ENCODE results near the gene CASTOR1.
A peak's percentile ranks its signal among the peaks of the same experiment; 100 is the strongest.

The CASTOR1 gene

DNA sequence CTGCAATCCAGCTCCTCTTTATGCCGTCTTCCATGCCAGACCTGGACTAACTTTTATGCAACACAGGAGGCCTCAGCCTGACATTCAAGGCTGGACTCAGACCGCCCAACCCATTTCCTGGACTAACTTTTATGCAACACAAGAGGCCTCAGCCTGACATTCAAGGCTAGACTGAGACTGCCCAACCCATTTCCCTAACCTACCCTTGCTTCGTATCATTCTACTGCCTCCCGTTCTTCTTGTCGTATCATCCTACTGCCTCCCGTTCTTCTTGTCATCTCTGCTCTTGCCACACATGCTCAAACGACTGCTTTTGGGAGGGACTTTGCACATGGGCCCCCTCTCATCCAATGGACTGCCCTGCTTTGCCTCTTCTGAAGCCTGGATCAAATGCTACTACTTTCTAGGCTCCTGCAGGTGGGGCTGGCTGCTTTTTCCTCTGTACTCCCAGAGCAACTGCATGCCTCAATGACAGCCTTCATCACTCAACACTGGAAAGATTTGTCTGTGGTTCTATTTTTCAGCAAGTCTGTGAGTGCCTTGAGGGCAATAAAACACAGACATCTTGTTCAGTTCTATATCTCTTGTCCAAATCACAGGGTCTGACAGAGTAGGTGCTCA, 29.6 kb upstream of the CASTOR1 start:
- DNase-seq: no peak

DNA sequence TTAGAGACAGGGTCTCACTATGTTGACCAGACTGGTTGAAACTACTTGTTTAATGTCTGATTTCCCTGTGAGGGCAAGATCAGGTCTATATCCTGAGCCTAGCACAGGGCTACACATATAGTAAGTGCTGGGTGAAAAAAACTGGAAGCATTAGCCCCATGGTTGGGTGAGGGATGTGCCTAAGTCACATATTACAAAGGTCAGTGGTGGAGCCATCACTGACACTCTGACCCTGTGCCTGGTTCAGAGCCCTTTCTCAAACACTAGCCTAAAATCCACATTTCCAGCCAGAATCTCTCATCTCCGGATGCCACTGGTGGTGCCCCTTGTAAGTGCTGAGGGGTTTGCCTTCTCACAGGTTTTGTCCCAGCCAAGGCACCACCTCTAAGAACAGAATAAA, 28.5 kb upstream of the CASTOR1 start:
- no peak for DNase-seq

- DNase-seq: no peak
Measured at GRCh38 chr22:30315962-30316576, 26.8 kb upstream of the CASTOR1 start.

DNA sequence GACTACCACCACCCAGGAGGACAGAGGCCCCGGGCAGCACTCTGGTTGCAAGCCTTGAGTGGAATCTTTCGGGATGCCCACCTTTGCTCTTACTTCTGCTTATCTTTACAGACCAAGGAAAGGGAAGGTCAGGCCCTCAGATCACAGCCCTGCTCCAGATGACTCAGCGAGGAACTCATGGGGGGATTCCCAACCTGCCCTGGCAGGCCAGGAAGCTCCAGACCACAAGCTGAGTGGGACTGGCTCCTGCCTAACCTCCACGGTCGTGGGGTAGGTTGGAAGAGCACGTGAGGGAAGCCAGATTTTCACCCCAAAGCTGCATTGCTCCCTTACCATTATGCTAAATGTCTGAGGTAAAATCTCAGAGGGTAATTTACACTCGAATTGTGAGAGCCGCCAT, 25.6 kb upstream of the CASTOR1 start:
- DNase-seq: no peak

GRCh38 chr22:30313527-30314363, 24.4 kb upstream of the CASTOR1 start:
- DNase-seq: no peak

- DNase-seq: no peak
Measured at GRCh38 chr22:30312053-30312452, 22.7 kb upstream of the CASTOR1 start.

DNA sequence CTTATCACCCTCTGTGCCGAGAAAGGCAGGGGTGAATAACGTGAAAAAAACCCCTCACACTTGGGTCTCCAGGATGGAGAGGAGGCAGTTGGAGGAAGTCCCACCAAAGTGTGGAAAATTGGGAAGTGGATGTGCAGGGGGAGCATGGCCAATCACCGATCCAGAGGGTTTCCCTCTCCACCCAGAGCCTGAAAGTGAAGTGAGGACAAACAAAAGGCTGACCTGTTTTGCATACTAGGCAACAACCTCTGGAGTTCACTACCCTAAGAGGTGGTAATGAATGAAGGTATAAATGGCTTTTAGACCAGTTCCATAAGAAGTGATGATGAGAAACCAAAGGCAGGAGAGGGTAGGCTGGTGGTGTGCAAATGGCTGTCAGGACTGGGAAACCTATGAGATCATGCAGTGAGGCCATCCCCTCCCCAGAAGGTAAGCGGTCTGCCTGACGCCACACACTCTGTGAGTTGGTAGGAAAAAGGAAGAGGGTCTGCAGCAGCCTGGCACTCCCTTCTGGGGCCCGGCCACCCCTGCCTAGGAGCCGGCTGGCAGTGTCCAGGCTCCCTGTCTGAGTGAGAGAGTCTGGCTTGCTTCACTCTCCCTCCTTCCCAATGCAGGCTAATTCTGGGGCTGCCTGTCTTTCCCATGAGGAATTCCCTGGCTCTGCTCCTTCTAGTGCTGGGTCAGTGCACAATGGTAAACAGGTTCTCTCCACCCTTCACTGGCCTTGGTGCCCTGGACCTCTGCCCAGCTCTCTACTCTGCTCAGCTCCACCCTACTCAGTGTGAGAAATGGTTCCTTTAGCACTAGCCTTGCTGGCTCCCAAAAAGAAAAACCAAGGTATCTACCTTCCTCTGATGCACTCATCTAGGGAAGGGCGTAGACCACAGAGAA, 21.8 kb upstream of the CASTOR1 start:
- no peak for DNase-seq

DNA sequence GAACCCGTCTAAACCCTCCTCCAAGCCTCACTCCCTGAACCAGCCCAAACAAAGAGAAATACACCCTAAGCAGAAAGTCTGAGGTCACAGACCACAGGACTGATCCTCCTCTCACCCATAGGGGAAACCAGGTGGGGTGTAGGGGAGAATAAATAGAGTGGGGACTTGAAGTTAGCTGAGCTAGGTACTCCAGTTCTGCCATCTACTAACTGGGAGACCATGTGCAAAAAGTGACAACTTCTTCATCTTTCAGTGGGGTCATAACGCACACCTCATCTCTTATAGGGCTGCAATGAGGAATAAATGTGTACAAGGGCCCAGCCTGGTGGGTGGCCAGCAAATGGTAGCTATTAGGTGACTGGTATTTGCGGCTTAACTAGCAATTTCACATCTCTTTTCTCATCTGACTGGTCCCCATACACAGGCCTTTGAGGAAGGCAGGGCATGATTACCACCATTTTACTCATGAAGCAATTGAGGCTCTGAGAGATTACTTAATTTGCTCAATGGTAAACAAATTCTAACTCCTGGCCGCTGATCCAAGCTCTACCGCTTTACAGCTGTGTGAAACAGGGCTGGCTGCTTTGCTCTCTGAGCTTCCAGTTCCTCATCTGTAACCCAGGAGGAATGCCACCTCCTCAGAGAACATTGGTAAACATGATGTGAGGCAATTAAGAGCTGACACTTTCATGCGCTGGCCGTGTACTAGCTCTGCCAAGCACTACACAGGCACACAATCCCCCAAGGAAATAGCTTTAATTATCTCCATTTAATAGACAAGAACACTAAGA, 20.8 kb upstream of the CASTOR1 start:
- DNase-seq: no peak

GRCh38 chr22:30308518-30309230, 19.4 kb upstream of the CASTOR1 start:
- no peak for DNase-seq

GRCh38 chr22:30308093-30308492, 18.8 kb upstream of the CASTOR1 start:
- DNase-seq: no peak

- no peak for DNase-seq
Measured at GRCh38 chr22:30307041-30307574, 17.8 kb upstream of the CASTOR1 start.

GRCh38 chr22:30306627-30307011, 17.3 kb upstream of the CASTOR1 start:
- DNase-seq: no peak

- no peak for DNase-seq
Measured at GRCh38 chr22:30305906-30306626, 16.8 kb upstream of the CASTOR1 start.

GRCh38 chr22:30305519-30305905, 16.2 kb upstream of the CASTOR1 start:
- peak; percentile 78 for DNase-seq

DNA sequence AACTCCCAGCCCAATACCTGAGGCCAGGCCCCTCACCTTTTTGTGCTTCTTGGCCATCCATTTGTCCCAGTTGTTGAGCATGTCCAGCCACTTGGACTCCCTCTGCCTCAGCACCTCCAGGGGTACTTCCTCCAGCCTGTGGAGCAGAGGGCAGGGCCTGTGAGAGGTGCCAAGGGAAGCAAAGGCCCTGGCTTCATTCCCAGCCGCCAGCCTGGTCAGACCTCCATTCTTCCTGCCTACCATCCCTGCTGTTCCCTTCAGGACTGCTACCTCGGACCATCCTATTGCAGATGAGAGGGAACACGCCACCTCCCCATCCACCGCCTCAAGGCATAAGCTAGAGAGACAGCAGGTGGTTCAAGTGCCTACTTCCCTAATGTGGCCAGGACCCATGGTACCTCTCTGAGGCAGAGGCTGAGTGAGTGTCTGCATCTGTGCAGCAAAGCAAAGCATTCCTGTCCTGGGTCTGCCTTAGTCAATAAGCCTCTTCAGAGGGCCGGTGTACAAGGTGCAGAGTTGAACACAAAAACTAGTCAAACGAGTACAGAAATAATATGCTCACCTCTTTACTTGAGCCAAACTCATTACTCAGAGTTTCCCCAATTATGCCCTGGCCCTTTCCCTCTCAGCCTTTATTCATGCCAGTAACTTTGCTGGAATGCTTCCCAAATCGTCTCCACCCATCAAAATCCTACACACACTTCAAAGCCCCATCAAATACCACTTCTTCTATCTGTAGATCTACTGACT, 15.4 kb upstream of the CASTOR1 start:
- DNase-seq: no peak

GRCh38 chr22:30302810-30303138, 13.5 kb upstream of the CASTOR1 start:
- DNase-seq: no peak

DNA sequence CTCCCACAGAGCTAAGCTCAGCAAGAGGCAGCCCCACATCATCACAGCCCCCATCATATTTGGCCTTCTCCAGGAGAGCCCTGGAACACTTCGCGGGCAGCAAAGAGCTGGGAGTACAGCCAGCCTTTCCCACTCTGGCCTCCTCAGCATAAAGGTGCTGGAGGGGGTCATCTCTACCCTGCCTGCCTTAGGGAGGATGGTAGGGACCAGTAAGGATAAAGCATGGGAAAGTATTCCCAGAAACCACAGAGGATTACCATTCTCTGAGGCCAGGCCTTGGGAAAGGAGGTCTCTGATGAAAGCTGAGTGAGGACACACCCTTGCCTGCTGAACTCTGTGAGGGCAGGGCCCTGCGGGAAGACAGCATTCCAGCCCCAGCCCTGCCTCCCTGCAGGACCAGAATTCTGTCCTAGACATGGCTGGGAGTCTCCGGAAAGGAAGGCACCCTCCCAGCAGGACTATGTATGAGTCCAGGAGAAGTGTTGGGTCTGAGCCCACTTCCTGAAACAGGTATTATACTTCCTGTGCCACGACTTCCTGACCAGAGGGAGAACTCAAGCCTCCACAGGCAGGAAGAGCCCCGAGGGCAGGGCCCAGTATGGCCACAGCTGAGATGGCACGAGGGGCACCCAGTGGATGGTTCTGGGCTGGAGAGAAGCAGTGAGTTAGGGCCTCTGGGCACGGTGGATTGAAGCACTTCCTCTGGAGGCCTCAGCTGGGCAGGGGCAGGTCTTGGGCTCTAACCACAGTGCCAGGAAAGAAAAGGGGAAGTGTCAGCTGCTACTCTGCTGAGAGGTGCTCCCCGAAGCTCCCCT, 12.9 kb upstream of the CASTOR1 start:
- DNase-seq: no peak

DNA sequence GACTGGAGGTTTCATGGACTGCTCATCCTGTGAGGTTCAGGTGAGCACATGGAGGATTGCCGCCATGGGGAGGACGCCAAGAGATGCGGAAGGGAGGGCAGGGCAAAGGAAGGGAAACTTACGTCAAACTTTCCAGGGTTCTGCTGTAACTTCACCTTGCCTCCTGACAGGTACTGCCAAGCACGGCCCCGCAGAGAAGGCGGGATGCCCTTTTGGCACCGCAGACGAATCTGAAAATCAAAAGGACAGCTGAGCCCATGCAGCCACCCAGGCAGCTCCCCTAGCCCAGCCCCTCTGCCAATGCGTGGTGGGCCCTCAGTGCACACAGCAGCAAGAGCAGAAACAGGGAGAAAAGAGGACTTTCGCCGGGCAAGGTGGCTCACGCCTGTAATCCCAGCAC, 10.0 kb upstream of the CASTOR1 start:
- no peak for DNase-seq
